ELR (cell line): Measurements from ENCODE around the gene ARHGAP6.

Source experiments
- DNase-seq: peaks from one replicate; pipeline ENCODE4 v3.0.0-alpha.2; 2015; ENCODE audit warnings: low read depth

ARHGAP6 gene

DNA sequence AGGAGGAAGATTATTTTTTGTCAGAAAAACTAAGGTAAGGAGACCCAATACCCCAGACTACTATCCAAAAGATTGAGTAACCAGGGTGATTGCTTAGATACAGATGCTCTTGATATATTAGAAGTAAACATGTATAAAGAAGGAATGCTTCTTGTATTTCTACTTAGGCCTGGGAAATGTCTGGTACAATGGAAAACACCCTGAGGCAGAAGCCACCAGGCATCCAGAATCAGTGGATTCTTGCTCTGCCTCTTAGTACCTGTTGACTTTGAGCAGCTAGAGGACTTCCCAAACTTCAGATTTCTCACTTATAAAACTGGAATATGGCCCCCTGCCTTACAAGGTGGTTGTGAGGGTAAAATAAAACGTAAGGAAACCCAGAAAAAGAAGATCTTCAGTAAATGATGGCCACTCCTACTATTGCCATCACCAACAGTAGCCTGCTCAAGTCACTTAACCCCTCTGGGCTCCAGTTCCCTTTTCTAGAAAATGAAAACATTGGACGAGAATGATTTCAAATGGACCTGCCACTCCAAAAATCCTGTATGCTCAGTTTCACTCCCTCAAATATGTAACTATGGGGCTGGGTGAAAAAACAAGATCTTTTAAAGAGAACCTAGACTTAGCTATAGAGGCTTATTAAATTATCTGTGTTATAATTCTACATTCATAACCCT, 315.9 kb downstream of the ARHGAP6 start:
- no peak for DNase-seq

DNA sequence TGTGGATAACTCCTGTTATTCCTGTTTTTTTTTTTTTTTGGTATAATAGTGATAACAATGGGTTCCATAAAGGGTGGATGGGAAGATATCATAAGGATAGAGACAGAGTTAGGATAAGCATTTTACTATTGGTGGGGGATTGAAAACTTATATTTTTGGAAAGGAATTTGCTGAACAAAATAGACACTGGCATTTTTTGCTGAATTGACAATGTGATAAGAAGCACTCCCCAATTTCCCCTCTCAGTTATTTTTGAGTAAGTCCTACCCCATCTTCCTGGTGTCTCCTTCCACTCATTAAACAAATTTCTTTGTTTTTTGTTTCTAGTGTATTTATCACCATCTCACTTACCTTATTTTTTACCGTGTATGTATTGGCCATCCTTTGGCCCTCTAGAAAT, 316.7 kb downstream of the ARHGAP6 start:
- no peak for DNase-seq

DNA sequence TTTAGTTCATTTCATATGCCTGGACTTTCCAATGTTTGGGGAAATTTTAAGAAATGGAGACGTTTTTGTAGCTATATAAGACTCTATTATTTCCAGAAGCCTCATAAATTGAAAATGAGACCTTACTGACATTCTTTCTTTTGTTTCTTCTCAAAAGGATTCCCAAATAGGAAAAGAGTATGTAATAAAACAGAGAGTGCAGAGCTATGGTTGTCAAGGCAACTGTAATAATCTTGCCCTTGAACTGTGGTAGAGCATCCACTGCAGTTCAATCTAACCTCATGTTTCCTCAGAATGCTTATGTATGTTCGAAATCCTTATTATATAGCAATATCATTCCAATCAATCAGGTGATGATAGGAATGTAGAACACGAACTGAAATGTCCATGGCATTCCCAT, 318.4 kb downstream of the ARHGAP6 start:
- no peak for DNase-seq

GRCh38 chrX:11346121-11346682, 319.5 kb downstream of the ARHGAP6 start:
- DNase-seq: no peak

GRCh38 chrX:11342673-11343072, 323.0 kb downstream of the ARHGAP6 start:
- no peak for DNase-seq

DNA sequence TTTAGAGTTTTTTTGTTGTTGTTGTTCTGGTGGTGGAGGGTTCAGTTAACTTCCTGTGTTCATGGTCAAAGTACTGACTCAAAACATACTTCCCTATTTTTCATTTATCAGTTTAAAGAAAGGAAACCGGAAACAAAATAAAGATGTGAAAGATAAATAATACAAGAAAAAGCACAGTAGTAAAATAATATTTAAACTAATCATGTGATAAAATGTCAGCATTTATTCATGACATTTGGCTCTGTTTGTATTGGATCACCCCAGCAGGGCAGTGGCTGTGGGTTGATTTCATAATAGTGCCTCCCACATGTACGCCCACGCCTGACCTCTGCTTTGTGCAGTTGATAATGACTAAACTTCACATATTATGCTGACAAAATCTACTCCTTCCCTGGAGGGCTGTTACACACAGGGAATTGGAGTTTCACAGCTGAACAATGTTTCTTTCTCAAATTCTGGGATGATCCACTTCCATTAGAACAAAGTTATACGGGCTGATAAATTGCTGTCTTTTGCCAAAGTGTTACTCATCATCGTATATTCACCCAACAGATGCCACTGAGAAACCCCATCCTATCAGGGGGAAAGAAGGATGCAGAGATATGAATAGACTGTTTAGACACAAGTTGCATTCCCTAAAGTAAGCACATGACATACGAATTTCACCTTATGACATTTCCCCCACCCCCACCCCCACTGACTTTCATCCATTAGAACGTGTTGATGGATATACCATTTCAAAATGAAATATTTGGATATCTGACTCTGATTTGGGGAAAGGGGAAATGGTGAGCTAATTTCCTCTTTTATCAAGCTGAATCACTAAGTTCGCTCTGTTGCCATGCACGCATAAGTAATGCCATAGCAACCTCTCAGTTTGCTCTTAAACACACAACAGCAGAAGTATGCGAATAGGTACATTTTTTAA, 324.2 kb downstream of the ARHGAP6 start:
- DNase-seq: peak; percentile 80

DNA sequence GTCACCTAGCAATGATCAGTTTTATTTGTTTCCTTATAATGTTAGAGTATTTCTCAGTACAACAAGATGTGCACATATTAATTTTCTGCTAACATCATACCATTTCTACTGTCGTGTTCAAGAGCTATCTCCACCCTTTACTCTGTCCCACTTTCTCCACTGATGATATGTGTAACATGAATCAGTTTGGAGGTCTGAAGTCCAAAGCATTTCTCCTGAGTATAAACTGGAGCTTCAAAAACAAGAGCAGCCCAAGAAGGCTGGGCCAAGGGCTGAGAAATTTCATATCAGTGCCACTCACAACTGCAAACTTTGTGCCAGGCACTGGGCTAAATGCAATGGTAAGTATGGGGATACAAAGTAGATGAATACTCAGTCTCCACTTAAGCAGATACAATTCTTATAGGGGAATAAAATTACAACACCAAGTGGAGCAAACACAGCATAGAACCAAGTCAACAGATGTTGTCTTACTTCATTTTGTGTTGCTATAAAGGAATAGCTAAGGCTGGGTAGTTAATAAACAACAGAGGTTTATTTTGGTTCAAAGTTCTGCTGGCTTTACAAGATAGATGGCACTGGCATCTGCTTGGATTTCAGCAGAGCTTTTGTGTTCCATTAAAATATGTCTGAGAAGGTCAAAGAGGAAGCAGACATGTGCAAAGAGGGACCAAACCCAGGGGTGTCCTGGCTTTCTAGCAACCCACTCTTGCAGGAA, 328.3 kb downstream of the ARHGAP6 start:
- DNase-seq: no peak

DNA sequence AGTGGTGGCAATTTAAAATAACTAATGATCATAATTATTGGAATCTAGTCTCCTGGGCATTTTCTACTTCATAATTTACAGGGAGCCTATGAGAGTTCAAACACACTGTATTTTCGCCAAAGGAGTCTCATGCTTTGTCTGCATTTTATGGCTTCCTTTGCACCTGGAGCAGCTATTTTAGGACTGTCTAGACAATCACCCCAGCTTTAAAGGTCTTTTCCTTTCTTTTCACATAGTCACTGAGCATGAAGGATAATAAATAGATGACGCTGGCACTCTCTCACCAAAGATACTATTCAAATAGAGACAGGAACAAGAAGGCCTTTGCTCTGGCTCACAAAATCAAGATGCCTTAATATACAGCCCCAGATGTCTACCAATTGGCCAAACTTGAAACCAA, 329.5 kb downstream of the ARHGAP6 start:
- no peak for DNase-seq

GRCh38 chrX:11334165-11334564, 331.6 kb downstream of the ARHGAP6 start:
- peak; percentile 17 for DNase-seq

- DNase-seq: no peak
Measured at GRCh38 chrX:11331788-11332187, 333.9 kb downstream of the ARHGAP6 start.

DNA sequence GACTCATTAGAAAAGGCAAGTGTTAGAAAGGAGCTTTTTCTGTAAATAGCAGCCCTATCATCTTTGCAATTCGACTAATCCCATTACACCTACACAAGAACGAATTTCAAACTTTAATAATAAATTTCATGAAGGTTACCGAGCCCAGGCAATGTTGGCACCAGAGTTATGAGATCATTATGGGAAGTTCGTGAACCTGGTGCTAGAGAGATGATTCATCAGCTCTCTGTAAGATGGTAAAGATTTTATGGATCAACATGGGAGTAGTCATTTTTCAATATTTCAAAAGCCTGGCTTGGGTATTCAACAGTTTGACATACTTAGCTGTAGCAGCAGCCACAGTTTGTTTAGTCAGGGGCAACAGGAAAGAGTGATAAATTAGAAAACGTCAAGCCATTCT, 336.7 kb downstream of the ARHGAP6 start:
- DNase-seq: peak; percentile 66

DNA sequence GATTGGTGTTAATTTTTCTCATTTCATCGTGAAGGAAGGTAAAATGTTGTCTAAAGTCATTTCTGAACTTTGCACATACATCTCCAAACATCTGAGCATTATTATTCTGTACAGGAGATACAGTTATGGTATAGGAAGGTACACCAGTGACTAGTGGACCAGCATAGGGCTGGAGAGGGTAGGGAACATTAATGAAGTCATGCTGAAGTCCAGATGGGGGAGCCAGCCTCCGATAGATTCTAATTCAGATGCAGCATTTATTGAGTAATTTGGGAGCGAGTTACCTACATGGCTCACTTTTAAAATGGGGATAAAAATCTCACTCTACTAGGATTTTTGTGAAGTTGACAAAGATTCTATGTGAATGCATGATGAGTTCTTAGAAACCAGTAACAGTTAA, 337.6 kb downstream of the ARHGAP6 start:
- DNase-seq: no peak

DNA sequence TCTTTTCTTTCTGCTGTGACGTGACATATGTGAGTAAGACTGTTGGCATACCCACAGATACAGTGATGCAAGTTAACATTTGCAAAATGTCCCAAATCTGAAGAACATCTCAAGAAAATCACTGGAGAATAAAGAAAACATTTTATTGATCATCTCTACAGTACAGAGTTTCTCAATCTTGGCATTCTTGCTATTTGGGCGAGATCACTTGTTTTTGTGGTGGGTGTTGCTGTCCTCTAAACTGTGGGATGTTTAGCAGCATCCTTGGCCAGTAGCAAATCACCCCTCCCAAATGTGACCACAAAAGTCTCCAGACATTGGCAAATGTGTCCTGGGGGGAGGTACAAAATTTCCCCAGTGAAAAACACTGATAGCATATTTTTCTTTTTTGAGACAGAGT, 343.7 kb downstream of the ARHGAP6 start:
- DNase-seq: no peak

- DNase-seq: no peak
Measured at GRCh38 chrX:11319806-11320520, 345.8 kb downstream of the ARHGAP6 start.

GRCh38 chrX:11311706-11312105, 354.0 kb downstream of the ARHGAP6 start:
- no peak for DNase-seq

DNA sequence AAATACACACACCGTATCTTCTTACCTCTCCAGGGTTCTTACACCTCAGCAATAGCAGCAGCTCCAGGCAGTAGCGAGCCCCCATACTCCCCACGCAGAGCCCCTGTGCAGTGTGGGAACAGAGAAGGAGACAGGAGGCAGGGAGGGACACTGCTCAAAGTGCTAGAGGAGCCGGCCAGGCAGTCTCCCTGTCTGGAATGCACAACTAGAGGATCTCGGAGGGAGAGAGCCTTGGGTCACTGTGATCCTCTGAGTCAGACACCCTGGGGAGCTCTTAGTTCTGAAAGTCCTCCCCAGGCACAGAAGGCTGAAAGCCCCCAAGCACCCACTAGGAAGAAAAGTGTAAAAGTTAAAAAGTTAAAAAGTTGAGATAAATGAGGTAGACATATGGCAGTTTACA, 356.5 kb downstream of the ARHGAP6 start:
- peak; percentile 23 for DNase-seq

- no peak for DNase-seq
Measured at GRCh38 chrX:11305641-11306040, 360.1 kb downstream of the ARHGAP6 start.

DNA sequence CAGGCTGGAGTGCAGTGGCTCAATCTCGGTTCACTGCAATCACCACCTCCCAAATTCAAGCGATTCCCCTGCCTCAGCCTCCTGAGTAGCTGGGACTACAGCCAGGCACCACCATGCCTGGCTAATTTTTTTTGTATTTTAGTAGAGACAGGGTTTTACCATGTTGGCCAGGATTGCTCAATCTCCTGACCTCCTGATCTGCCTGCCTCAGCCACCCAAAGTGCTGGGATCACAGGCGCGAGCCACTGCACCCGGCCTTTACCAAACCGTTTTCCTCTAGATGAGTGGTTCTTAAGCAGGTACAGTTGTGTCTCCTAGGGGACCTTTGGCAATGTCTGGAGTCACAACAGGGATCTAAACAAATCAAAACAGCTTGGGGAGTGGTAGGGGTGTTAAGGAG, 360.9 kb downstream of the ARHGAP6 start:
- no peak for DNase-seq

DNA sequence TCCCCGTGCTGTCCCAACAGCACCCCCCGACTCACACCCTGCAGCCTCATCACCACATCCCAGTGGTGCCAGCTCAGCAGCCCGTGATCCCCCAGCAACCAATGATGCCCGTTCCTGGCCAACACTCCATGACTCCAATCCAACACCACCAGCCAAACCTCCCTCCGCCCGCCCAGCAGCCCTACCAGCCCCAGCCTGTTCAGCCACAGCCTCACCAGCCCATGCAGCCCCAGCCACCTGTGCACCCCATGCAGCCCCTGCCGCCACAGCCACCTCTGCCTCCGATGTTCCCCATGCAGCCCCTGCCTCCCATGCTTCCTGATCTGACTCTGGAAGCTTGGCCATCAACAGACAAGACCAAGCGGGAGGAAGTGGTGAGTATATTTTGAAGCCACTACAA, 367.1 kb downstream of the ARHGAP6 start:
- DNase-seq: no peak

DNA sequence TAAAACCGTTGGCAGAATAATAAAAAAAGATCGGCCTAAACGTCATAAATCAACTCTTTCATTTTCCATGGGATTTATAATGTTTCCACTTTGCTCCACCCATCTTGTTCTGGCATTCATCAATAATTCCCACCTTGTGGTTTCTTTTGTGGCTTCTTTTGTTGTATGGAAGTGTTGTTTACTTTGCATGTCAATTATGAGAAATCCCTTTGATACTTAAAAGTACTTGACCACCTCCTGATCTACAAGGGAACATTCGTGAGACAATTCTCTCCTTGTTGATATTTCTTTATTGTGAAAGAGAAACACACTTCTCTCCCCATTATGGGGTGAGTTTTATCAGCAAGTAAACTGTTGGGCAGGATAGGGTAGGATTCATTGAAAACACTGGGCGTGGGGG, 369.7 kb downstream of the ARHGAP6 start:
- no peak for DNase-seq

GRCh38 chrX:11293113-11293512, 372.6 kb downstream of the ARHGAP6 start, which contains the start of gene AMELX:
AMELX (plus strand) TSS chrX:11293413; CDS start chrX:11294789, 1,376 bp downstream.
- DNase-seq: no peak
